HCT116 (cell line): ENCODE results near the gene CHST12. TPM values are rescaled to one million over a fixed set of nuclear protein-coding genes. Genes with fewer than 3 reads are reported as not detected.

ENCODE experiments used
- ATAC-seq: fragments of 200-7000 bp; cut with Tn5 transposase; 2 replicates; pipeline ENCODE4 v1.9.1; 2020; ENCODE audit warnings: mild to moderate bottlenecking, moderate library complexity
- BruUV-seq: library from RNA; stranded (reverse); fragments of 400-500 nt; replicated peaks from 2 replicates; lab custom pipeline; 2021; lab: Mats Ljungman, UMichigan
- CTCF ChIA-PET: fragments of 300-600 bp; sonication (Branson Sonifier 250); formaldehyde crosslinking; loops from one replicate; lab custom pipeline; 2021; ENCODE audit warnings: antibody characterized with exemption; lab: Charles Lee
- POLR2A ChIA-PET: fragments of 300-600, 350-600 bp; sonication (Branson Sonifier 250); formaldehyde crosslinking; loops from one replicate; lab custom pipeline; 2021; ENCODE audit warnings: antibody characterized with exemption; lab: Charles Lee
- RAD21 ChIA-PET, 2 experiments: fragments of 300-600 bp; sonication (Branson Sonifier 250); formaldehyde crosslinking; loops; one replicate each; lab custom pipeline; 2023; ENCODE audit warnings: low total read pairs in 2 of 2; ENCODE audit not compliant: uncharacterized antibody in 2 of 2, unreplicated experiment in 2 of 2, low non-redundant PET in 1 of 2; lab: Charles Lee
- DNase-seq: peaks from one replicate; pipeline ENCODE4 v3.0.0-alpha.2; 2010; ENCODE audit warnings: low read depth, low spot score
- H2AFZ ChIP-seq: fragments of 200-600 bp; shearing (Covaris generic), sonication (generic); 2 replicates; pipeline ENCODE4 v1.6.1; 2017; ENCODE audit warnings: low read depth, mixed run types, mixed read lengths, antibody characterized with exemption, low read length; ENCODE audit not compliant: poor library complexity, severe bottlenecking
- H3K27ac ChIP-seq: 2 replicates; pipeline ENCODE4 v1.5.1; 2012; ENCODE audit warnings: low read depth, low read length
- H3K27me3 ChIP-seq: fragments of 200-600 bp; sonication (generic); 2 replicates; pipeline ENCODE4 v1.6.1; 2016; ENCODE audit warnings: mixed run types, low read length, mixed read lengths; ENCODE audit not compliant: insufficient read depth
- H3K36me3 ChIP-seq, 2 experiments: fragments of 200-500 bp in 1 of 2; fragments of 200-600 bp in 1 of 2; sonication (Bioruptor generic) in 1 of 2; sonication (generic) in 1 of 2; 2 replicates each; pipeline versions ENCODE4 v1.5.1 to v1.6.1; 2014 to 2016; ENCODE audit warnings: low read length in 2 of 2, inconsistent platforms in 1 of 2, mixed read lengths in 1 of 2, mixed run types in 1 of 2; ENCODE audit not compliant: insufficient read depth in 2 of 2, control insufficient read depth in 1 of 2
- H3K4me1 ChIP-seq, 2 experiments: fragments of 200-600 bp in 1 of 2; sonication (generic) in 1 of 2; 2 replicates each; pipeline versions ENCODE4 v1.5.1 to v1.6.1; 2012 to 2017; ENCODE audit warnings: low read length in 2 of 2, inconsistent platforms in 1 of 2, mild to moderate bottlenecking in 1 of 2, mixed read lengths in 1 of 2, mixed run types in 1 of 2, moderate library complexity in 1 of 2; ENCODE audit not compliant: insufficient read depth in 2 of 2, control insufficient read depth in 1 of 2
- H3K4me2 ChIP-seq: fragments of 200-600 bp; sonication (generic); 2 replicates; pipeline ENCODE4 v1.6.1; 2017; ENCODE audit warnings: mixed run types, low read length, mixed read lengths
- H3K4me3 ChIP-seq, 2 experiments: fragments of 200-600 bp in 1 of 2; sonication (generic) in 1 of 2; replicated peaks in 1 of 2; 2 replicates each; pipeline ENCODE4 v1.5.1; 2011 to 2016; ENCODE audit warnings: low read length in 2 of 2, control low read depth in 1 of 2, low read depth in 1 of 2, mild to moderate bottlenecking in 1 of 2, mixed read lengths in 1 of 2, mixed run types in 1 of 2
- H3K79me2 ChIP-seq: fragments of 200-600 bp; sonication (generic); 2 replicates; pipeline ENCODE4 v1.6.1; 2017; ENCODE audit warnings: mild to moderate bottlenecking, mixed run types, low read length, moderate library complexity, mixed read lengths; ENCODE audit not compliant: insufficient read depth
- H3K9ac ChIP-seq: fragments of 200-600 bp; sonication (generic); 2 replicates; pipeline ENCODE4 v1.6.1; 2016; ENCODE audit warnings: low read length, mixed read lengths
- H3K9me2 ChIP-seq: fragments of 200-600 bp; sonication (generic), shearing (Covaris generic); 2 replicates; pipeline ENCODE4 v1.6.1; 2017; ENCODE audit warnings: mixed run types, mild to moderate bottlenecking, moderate library complexity; ENCODE audit not compliant: insufficient read depth
- H3K9me3 ChIP-seq, 2 experiments: fragments of 200-500 bp in 1 of 2; fragments of 200-600 bp in 1 of 2; sonication (Bioruptor generic) in 1 of 2; sonication (generic) in 1 of 2; 2 replicates each; pipeline ENCODE4 v1.6.1; 2014 to 2017; ENCODE audit warnings: low read length in 2 of 2, mixed read lengths in 2 of 2, inconsistent platforms in 1 of 2, low read depth in 1 of 2, mild to moderate bottlenecking in 1 of 2, mixed run types in 1 of 2, moderate library complexity in 1 of 2; ENCODE audit not compliant: control insufficient read depth in 1 of 2, insufficient read depth in 1 of 2
- H4K20me1 ChIP-seq: fragments of 200-600 bp; sonication (generic), shearing (Covaris generic); 2 replicates; pipeline ENCODE4 v1.6.1; 2017; ENCODE audit warnings: mixed run types, mild to moderate bottlenecking, moderate library complexity; ENCODE audit not compliant: insufficient read depth
- CEBPB ChIP-seq: IDR thresholded peaks from 2 replicates; pipeline ENCODE4 v1.6.1; 2012; ENCODE audit warnings: low read depth
- ELF1 ChIP-seq: IDR thresholded peaks from 2 replicates; pipeline ENCODE4 v1.6.1; 2012; ENCODE audit warnings: low read depth, borderline replicate concordance
- EZH2phosphoT487 ChIP-seq: fragments of 200-600 bp; IDR thresholded peaks from 2 replicates; pipeline ENCODE4 v1.6.1; 2018; ENCODE audit warnings: antibody characterized with exemption, borderline replicate concordance
- POLR2AphosphoS5 ChIP-seq: IDR thresholded peaks from 2 replicates; pipeline ENCODE4 v1.6.1; 2011; ENCODE audit warnings: mild to moderate bottlenecking, low read depth, low read length, moderate library complexity
- RAD21 ChIP-seq: IDR thresholded peaks from 2 replicates; pipeline ENCODE4 v1.6.1; 2012; ENCODE audit warnings: low read depth, mild to moderate bottlenecking
- SIN3A ChIP-seq: IDR thresholded peaks from 2 replicates; pipeline ENCODE4 v1.6.1; 2012; ENCODE audit warnings: low read depth
- SP1 ChIP-seq: IDR thresholded peaks from 2 replicates; pipeline ENCODE4 v1.6.1; 2012; ENCODE audit warnings: low read depth
- YY1 ChIP-seq: IDR thresholded peaks from 2 replicates; pipeline ENCODE4 v1.6.1; 2011; ENCODE audit warnings: low read length, low read depth, moderate library complexity, mild to moderate bottlenecking; ENCODE audit not compliant: insufficient replicate concordance; ENCODE audit errors: extremely low read depth
- ZBTB33 ChIP-seq: IDR thresholded peaks from 2 replicates; pipeline ENCODE4 v1.6.1; 2011; ENCODE audit warnings: mild to moderate bottlenecking, low read length, moderate library complexity; ENCODE audit not compliant: insufficient replicate concordance; ENCODE audit errors: extremely low read depth
- ZFX ChIP-seq: fragments of 450-650 bp; IDR thresholded peaks from 2 replicates; pipeline ENCODE4 v1.6.1; 2017
- intact Hi-C: fragments of 100-400 bp; cut with micrococcal nuclease; formaldehyde crosslinking; loops from 2 replicates; pipeline ENCODE4 v1.10.0; 2022
- total RNA-seq: library from RNA; stranded (reverse); gene quantifications from one replicate; pipeline ENCODE4 v1.2.1, GENCODE V29; 2021; ENCODE audit not compliant: unreplicated experiment
- TF ChIP-seq, protein P1 (sequence below), 3 experiments: fragments of 200-600 bp in 1 of 3; sonication (generic) in 1 of 3; IDR thresholded peaks in 2 of 3; conservative IDR thresholded peaks in 1 of 3; 2 replicates each; pipeline ENCODE4 v1.5.1; 2012 to 2017; ENCODE audit warnings: low read depth in 2 of 3, low read length in 2 of 3, antibody characterized with exemption in 1 of 3, borderline replicate concordance in 1 of 3, control low read depth in 1 of 3, mild to moderate bottlenecking in 1 of 3, mixed read lengths in 1 of 3, mixed run types in 1 of 3, moderate library complexity in 1 of 3; ENCODE audit not compliant: insufficient read depth in 1 of 3

The CHST12 gene
- total RNA-seq, 1 experiment from 2014 or later = 14.2 TPM

GRCh38 chr7:2471396-2471795 lies 68.0 kb downstream of the CHST12 start:
- no peak overlapping the region for H3K4me2 ChIP-seq
- ChIA-PET POLR2A (no interaction called here), CTCF (no interaction called here), RAD21 (interaction anchor here (0.6 to 1.0 kb wide), 2 partner anchors 20 to 64 kb away, joined by 4 read pairs; no protein-coding TSS in a partner anchor)
- ATAC-seq = no peak
- H3K36me3 ChIP-seq = no peaks in the 10 kb centered on the region
- no peak overlapping the region for H3K4me3 ChIP-seq
- H3K27me3 ChIP-seq = no peaks in the 10 kb centered on the region
- H3K27ac ChIP-seq = no peak overlapping the region
- no peak overlapping the region for H2AFZ ChIP-seq
- DNase-seq = no peak
- no TSS peak for BruUV-seq
- no peak overlapping the region for H3K9ac ChIP-seq
- H3K9me3 ChIP-seq = no peaks in the 10 kb centered on the region
- intact Hi-C loops = no loop called here
- H4K20me1 ChIP-seq = no peaks in the 10 kb centered on the region
- no peaks in the 10 kb centered on the region for H3K9me2 ChIP-seq
- peaks cover 4 to 15% of the 10 kb centered on the region in 2 experiments; a peak in 2 of 4 replicates for H3K4me1 ChIP-seq
- no peaks in the 10 kb centered on the region for H3K79me2 ChIP-seq
- TF ChIP-seq SP1 (no peak), ZBTB33 (no peak), POLR2AphosphoS5 (no peak), CEBPB (no peak), RAD21 (no peak), ZFX (no peak), EZH2phosphoT487 (no peak), SIN3A (no peak), ELF1 (no peak), YY1 (no peak)
- TF ChIP-seq, protein P1, sequence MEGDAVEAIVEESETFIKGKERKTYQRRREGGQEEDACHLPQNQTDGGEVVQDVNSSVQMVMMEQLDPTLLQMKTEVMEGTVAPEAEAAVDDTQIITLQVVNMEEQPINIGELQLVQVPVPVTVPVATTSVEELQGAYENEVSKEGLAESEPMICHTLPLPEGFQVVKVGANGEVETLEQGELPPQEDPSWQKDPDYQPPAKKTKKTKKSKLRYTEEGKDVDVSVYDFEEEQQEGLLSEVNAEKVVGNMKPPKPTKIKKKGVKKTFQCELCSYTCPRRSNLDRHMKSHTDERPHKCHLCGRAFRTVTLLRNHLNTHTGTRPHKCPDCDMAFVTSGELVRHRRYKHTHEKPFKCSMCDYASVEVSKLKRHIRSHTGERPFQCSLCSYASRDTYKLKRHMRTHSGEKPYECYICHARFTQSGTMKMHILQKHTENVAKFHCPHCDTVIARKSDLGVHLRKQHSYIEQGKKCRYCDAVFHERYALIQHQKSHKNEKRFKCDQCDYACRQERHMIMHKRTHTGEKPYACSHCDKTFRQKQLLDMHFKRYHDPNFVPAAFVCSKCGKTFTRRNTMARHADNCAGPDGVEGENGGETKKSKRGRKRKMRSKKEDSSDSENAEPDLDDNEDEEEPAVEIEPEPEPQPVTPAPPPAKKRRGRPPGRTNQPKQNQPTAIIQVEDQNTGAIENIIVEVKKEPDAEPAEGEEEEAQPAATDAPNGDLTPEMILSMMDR (IDR thresholded peaks at IDR 0.05 in 2 of 3, conservative IDR thresholded peaks at IDR 0.05 in 1 of 3; ENCODE audit: borderline replicate concordance in 1 of 3, insufficient read depth in 1 of 3, low read depth in 2 of 3, low read length in 2 of 3) = no peak
